NCI-H226 (cell line): ENCODE data around the gene EPS8L3.

Source experiments
- DNase-seq: peaks from one replicate; pipeline ENCODE4 v3.0.0-alpha.2; 2015

The EPS8L3 gene

GRCh38 chr1:109793089-109793485 lies 29.4 kb upstream of the EPS8L3 start:
- no peak for DNase-seq

DNA sequence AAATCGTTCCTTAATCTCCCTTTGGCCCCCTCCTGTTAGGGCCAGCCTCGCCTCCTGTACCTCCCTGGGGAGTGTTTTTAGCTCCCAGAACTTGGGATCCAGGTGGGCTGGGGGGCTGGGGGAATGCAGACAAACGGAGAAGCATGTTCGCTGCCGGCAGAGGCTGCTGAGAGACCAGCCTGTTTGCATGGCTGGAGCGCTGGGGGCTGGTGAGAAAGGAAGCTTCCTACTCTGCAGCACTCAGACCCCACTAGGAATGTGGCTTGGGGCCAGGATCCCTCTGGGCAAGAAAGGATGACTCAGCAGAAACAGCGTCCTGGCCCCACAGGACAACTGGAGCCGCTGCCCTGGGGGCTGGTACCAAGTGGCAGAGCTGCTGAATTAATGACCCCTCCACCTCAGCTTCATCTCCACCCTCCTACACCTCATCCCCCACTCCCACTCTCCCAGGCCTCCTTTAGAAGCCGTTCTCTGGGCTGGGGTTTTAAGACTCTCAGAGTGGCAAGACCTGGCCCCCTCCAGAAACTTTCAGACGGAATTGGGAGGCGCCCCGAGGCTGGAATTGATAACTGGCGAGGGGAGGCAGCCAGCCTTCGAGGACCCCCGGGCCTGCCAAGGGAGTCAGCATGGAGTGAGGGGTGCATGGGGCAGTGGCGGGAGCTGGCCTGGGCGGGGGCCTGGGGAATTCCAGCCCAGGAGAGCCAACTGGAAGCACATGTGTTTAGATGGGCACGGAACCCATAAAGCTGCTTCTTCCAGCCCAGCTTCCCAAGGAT lies 28.5 kb upstream of the EPS8L3 start:
- DNase-seq, result peak; percentile 96

DNA sequence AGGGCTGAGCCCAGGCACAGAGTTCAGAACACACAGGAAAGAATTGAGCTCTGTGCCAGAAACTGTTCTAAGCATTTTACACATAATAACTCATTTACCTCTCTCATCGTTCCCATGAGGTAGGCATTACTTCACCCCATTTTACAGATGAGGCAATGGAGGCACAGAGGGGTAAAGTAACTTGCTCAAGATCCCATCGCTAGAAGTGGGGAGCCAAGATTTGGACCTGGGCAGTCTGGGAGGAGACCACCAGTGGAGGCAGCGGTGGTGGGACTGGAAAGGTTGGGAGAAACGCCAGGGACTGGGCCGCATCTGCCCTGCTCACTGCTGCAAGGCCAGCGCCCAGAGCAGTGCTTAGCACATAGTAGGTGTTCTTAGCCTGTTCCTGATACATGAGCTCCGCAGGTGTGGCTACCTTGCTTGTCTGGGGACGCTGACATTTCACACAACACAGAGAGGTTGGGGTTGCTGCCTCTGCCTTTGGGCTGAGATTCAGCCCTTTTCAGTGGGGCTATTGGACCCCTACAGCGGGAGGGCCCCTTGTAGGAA lies 27.8 kb upstream of the EPS8L3 start:
- DNase-seq, result no peak

DNA sequence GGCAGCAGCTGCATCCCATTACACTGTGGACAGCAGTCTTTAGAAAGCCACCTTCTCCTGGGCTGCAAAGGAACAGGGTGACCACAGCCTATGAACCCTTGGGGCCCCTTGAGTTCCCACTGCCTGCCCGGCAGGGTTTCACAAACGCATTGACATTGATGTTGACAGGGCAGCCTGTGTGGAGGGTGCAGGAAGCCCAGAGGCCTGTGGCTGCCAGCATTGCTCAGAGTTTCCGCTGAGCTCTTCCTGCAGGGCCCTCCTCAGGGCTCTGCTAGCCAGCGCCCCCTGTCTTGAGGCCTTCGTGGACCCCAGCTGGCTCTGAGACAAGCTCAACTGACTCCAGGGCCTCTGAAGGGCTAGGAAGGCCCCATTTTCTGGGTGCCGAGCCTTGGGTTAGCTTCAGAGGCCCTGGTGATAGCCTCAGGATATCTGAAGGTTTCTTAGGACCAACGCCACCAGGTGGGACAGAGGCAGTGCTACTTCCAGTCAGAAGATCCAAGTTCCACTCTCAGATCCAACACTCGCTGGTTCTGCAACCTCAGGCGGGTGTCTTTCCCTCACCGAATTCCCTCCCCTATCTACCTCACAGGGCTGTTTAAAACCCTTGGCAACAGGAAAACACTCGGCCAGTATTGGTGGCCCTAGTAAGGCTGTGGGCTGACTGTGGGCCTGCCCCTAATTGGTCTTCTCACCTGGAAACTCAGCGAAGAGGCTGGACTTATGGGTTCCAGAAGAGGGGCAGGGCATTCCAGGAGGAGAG lies 27.2 kb upstream of the EPS8L3 start:
- peak; percentile 31 for DNase-seq

GRCh38 chr1:109790329-109790728 lies 26.6 kb upstream of the EPS8L3 start:
- no peak for DNase-seq

- no peak for DNase-seq
Observed at GRCh38 chr1:109789551-109790180, 25.9 kb upstream of the EPS8L3 start.

GRCh38 chr1:109788695-109789521 lies 25.2 kb upstream of the EPS8L3 start:
- DNase-seq, result peak; percentile 29

DNA sequence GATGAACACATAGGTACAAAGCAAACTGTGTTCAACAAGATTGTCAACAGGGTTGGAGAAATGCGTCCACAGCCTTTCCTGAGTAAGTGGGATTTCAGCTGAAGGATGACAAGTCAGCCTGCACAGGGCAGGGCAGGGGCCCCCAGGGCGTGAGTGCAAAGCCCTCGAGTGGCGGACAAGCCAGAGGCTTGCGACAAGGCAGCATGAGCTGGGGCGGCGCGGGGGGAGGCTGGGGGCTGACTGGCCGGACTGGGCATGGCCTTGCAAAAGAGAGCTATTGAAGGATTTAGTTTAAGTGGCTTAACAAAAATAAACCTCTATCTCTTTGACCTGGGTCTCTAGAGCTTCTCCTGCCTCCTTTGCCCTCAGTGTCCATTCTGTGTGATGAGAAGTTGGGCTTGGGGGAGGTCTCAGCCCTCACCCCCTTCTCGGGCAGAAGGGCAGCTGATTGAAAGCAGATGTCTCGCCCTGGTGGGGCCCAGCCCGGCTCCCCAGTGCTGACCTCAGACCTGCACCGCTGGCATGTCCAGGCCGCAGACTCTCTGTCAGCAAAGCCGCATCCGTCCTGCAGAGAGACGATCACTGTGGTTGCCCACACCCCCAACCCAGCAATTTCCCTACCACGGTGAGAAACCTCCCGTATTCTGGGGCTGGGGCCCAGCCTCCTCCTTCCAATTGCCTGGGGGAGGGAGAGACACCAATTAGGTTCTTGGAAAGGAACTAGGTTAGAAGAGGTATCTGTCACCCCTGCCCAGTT lies 24.3 kb upstream of the EPS8L3 start:
- DNase-seq, result no peak

DNA sequence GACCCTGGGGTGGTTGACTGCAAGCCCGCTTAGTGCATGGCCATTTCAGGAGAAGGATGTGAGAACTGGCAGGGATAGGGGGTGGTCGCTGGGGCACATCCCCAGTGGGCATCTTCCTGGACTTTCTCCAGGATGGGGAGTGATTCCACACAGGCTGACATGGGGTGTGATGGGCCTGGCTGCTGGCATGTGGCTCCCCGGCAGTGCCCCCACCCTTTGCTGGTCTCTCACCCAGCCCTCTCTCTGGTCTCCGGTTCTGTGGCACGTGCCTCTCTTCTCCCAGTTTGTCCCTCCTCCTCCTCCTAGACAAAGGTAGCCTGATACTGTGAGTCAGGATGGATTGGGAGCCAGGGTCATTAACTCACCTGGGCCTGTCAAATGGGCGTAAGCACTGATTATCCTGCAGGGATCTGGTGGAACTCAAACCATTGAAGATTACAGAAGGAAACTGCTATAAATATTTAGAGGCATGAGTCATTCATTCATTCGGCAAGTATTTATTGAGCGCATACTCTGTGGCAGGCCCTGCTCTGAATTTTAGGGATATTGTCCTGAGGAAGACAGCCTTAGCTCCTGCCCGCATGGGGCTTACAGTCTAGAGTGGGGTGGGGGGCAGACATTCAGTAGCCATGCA lies 23.6 kb upstream of the EPS8L3 start:
- peak; percentile 32 for DNase-seq

DNA sequence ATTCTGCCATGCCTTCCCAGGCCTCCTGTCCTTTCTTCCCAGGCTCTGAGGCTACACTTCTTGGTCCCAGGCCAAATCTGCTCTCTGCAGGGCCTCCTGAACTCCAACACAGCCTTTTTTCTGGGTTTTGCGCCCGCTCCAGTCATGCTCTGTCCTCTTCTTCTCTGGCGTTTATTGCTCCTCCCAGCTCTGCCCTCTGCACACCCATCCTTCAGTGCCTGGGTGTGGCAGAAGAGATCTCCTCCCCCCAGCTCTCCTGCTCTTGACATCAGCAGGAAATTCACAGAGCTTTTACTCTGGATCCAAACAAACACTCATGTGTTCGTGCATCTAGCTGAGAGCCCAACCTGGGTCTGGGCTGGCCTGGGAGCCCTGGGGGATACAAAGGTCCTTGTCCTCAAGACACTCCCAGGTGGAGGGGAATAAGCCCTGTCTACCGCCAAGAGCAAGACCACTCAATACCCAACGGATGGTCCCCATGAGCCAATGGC lies 22.9 kb upstream of the EPS8L3 start:
- peak; percentile 74 for DNase-seq

DNA sequence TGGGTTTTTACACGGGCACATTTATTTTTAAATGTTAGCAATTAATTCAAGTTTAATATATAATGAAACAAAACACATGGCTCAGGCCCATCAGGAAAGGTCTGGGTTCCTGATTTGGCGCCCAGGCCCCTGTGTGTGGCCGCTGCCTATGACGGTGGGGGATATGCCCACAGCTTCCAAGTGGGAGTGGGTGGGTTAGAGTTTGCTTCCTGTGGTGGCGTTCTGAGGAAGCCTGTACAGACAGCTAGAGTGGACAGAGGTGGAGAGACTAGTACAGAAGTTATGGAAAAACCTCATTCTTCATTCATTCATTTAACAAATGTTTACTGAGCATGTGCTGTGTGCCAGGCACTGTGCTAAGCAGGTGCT lies 22.4 kb upstream of the EPS8L3 start:
- no peak for DNase-seq

DNA sequence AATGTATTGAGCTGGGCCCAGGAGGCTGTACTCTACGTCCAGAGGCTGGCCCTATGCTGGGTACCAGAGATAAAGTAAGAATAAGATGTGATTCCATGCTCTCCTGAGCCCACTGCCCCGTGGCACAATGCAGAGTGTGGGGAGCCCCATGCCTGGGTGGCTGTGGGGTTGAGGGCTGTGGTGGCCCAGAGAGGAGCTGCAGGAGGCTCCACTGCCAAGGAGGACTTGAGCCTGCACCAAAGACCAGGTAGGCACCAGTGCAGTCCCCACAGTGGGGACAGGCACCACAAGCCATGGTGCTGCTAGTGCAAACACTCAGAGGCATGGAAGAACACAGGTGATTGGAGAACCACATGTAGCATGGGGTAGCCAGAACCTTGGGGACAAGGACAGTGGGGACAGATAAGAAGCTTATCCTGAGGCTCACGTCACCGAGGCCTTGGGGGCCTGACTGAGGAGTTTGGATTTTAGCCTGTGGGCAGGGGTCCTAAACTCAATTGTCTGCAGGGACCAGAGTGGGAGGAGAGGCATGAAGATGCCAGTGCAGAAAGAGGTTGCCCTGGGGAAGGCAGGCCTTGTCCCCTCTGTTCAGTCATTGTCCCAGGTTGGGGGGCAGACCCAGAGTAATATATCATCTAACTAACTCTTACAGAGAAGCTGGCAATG lies 21.9 kb upstream of the EPS8L3 start:
- DNase-seq, result no peak

- no peak for DNase-seq
Observed at GRCh38 chr1:109784551-109785252, 21.0 kb upstream of the EPS8L3 start.

DNA sequence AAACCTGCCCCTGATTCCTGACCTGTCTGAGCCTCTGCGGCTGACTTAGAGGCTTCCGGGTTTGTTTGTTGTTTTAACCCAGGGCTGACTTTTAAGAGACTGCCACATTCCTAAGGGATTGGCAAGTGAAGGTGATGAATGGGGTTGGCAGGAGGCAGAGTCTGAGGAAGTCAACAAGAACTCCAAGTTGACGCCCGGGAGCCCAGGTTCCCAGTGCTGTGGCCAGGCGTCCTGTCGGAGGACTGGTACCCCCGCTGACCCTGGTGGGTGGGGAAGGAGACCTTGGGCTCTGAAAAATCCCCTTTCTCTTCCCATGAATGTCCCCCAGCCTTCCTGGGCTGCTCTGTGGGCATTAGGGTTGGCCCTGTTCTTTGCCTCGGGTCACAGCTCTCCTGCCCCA lies 19.7 kb upstream of the EPS8L3 start:
- DNase-seq, result peak; percentile 94

DNA sequence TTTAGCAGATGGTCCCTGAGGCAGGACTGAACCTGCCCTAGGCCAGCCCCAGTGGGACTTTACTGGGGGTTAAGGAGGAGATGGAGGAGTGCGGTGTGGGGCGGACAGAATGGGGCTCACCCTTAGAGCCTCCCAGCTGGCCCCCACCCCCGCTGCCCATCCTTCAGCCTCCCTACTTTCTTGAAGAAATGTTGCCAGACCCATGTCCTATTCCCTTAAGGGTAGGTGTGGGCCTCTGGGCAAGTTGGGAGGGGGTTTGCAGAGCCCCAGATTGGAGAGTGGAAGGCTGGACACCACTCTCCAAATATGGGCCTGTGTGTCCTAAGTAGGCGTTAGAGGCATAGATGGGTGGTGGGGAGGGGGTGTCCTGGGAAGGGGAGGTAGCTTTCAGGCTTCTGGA lies 19.2 kb upstream of the EPS8L3 start:
- no peak for DNase-seq

DNA sequence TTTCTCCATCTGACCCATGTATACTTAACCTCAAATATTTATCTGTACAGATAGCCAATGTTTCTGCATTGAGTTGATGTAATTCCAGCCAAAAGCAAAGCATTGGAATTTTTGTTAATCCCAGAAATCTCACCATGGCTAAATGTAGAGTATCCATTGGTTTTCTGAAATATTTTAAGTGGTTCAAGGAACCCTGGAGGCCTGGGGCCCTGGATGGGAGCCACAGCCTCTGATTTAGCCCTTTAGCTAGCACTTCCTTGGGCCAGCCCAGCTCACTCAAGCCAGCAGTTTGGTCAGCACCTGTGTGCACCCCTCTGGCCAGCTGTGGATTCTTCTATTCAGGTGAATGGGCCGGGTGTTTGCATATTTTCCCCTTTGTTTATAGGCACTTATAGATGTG lies 18.8 kb upstream of the EPS8L3 start:
- peak; percentile 67 for DNase-seq

DNA sequence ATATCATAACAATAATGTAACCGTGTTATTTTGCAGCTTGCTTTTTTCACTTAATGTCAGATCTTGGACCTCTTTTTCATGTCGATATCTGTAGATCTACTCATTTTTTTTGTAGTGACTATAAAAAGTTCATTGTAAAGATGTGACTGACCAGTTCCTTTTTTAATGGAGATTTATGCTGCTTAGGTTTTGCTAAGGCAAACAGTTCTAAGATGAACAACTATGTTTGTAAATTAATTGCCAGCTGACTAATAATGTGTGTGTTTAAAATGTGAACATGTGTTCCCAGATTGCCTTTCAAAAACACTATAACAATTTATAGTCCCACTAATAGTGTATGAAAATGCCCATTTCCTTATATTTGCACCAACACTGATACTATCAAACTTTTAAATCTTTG lies 18.1 kb upstream of the EPS8L3 start:
- no peak for DNase-seq

DNA sequence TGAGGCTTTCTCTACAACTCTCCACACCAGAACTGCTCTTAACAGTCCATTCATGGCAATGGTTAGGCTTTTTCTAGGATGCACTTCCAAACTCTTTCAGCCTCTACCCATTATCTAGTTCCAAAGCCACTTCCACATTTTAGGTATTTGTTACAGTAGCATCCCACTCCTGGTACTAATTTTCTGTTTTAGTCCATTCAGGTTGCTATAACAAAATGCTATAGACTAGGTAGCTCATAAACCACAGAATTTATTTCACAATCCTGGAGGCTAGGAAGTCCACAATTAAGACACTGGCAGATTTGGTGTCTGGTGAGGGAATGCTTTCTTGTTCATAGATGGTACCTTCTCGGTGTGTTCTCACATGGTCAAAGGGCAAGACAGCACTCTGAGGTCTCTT lies 17.3 kb upstream of the EPS8L3 start:
- DNase-seq, result no peak

DNA sequence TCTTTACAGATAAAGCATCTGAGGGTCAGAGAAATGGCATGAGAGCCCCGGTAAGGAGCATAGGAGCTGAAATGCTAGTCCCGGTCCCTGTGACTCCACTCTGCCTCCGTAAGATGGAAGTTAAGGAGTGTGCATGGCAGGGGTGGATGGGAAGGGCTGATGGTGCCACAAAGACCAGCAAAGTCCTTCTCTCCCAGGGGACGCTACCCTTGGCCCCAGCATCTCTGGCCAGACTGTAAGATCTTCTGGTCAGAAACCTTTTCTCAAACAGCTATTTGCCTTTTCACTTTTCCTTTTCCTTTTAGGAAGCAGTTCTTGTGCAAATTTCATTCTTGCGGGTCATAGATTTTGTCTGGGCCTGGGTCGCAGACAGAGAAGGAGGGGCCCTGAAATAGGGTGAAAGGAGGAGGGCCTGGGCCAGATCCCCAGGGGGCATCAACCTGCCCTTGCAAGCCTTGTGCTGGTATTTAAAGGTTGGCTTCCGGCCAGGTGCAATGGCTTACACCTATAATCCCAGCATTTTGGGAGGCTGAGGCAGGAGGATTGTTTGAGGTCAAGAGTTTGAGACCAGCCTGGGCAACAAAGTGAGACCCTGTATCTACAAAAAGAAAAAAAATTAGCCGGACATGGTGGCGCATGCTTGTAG lies 14.4 kb upstream of the EPS8L3 start:
- DNase-seq, result no peak

GRCh38 chr1:109777436-109777835 lies 13.7 kb upstream of the EPS8L3 start:
- DNase-seq, result no peak
